Liver (tissue), 3 donors: ENCODE data around the gene DRAXIN.

ENCODE experiments used
- RAD21 ChIP-seq, 2 donors: IDR thresholded peaks; 2 replicates each; pipeline ENCODE4 v1.6.1; 2016; ENCODE audit warnings: antibody characterized with exemption in 2 of 2, mild to moderate bottlenecking in 2 of 2
- TF ChIP-seq, protein P1 (sequence below): fragments of 150-350 bp; IDR thresholded peaks from 2 replicates; pipeline ENCODE4 v1.5.1; 2017; ENCODE audit warnings: improper control_type of control experiment, low read depth, low read length; ENCODE audit not compliant: missing input control
- donor health status: healthy.
- donor health status: healthy.

DNA sequence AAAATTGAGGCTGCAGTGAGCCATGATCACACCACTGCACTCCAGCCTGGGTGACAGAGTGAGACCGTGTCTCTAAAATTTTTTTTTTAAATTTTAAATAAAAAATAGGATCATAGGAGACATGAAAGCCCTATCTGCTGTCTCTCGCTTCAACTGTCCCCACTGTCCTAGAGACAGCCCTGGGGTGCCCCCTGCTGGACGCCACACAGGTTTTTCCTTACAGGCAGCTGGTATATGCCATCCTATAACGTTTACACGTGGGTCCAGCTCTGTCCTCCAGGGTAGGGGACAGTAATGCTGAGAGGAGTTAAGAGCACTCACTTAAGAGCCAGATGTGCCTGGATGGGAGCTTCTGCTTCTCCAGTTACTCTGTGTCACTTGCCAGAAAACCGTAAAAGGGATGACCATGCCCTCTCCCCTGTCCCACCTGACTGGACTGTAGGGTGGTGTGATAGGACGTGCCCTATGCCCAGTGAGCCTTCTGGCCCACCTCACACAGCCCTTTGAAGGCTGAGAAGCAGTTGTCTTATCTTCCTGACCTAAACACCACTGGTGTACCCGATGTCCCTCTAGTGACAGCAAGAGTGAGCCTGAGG, 45.7 kb upstream of the DRAXIN start:
- TF ChIP-seq, protein P1, sequence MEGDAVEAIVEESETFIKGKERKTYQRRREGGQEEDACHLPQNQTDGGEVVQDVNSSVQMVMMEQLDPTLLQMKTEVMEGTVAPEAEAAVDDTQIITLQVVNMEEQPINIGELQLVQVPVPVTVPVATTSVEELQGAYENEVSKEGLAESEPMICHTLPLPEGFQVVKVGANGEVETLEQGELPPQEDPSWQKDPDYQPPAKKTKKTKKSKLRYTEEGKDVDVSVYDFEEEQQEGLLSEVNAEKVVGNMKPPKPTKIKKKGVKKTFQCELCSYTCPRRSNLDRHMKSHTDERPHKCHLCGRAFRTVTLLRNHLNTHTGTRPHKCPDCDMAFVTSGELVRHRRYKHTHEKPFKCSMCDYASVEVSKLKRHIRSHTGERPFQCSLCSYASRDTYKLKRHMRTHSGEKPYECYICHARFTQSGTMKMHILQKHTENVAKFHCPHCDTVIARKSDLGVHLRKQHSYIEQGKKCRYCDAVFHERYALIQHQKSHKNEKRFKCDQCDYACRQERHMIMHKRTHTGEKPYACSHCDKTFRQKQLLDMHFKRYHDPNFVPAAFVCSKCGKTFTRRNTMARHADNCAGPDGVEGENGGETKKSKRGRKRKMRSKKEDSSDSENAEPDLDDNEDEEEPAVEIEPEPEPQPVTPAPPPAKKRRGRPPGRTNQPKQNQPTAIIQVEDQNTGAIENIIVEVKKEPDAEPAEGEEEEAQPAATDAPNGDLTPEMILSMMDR = peak; percentile 64
- peak; percentile 72 to 80 for TF ChIP-seq RAD21 (IDR thresholded peaks at IDR 0.05)
